Panc1 (cell line): ENCODE measurements around the gene PSMA6.

Experiments
- POLR2AphosphoS5 ChIP-seq: IDR thresholded peaks from 2 replicates; pipeline ENCODE4 v1.6.1; 2012; ENCODE audit warnings: mild to moderate bottlenecking, low read depth, low read length, moderate library complexity
- TCF7L2 ChIP-seq: IDR thresholded peaks from 2 replicates; pipeline ENCODE4 v1.6.1; 2011; ENCODE audit warnings: mild to moderate bottlenecking, low read depth, low read length, inconsistent platforms
- TF ChIP-seq, protein P1 (sequence below): fragments of 450-650 bp; IDR thresholded peaks from 2 replicates; pipeline ENCODE4 v1.5.1; 2017; ENCODE audit warnings: mild to moderate bottlenecking

DNA sequence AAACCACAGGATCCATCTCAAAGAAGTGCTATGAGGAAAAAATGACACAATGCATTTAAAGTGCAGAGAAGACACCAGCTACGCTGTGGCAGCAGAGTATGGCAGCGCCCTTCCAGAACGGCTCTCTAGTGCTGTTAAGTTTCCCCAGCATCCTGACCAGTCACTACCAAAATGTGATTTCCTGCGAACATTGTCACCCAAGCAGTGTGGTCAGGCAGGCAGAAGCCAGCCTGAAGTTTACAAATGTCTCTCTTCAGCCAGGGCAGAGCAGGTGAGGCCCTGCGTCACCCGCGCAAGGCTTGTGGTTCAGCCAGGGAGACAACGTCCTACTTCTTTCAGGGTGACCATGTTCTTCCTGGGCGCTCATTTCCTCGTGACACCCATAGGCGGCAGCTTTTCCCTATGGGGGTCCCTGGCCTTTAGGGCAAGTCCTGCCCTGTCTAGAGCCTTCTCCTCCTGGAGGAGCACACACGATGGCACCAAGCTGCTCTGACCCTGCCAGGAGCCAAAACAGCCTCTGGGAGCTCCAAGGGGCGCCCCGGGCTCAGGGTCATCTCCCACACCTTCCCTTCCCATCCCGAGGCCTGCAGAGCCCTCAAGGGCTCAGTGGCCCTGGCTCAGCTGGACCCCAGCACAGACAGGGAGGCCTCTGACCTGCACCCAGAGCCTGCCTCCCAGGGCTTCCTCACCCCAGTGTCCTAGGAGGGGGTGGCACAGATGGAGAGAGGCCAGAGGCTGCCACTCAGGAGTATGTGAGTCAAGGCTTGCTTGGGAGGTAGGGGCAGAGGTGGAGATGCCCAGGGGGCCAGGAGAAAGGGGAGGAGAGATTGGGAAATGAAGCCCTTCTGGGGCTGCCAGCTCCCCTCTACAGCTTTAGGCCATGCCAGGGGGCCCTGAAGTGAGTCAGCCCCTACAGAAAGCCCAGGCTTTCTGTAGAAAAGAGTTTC, 41.9 kb downstream of the PSMA6 start:
- TF ChIP-seq, protein P1, sequence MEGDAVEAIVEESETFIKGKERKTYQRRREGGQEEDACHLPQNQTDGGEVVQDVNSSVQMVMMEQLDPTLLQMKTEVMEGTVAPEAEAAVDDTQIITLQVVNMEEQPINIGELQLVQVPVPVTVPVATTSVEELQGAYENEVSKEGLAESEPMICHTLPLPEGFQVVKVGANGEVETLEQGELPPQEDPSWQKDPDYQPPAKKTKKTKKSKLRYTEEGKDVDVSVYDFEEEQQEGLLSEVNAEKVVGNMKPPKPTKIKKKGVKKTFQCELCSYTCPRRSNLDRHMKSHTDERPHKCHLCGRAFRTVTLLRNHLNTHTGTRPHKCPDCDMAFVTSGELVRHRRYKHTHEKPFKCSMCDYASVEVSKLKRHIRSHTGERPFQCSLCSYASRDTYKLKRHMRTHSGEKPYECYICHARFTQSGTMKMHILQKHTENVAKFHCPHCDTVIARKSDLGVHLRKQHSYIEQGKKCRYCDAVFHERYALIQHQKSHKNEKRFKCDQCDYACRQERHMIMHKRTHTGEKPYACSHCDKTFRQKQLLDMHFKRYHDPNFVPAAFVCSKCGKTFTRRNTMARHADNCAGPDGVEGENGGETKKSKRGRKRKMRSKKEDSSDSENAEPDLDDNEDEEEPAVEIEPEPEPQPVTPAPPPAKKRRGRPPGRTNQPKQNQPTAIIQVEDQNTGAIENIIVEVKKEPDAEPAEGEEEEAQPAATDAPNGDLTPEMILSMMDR = no peak; the same call in 1 of the 2 replicates
- TF ChIP-seq POLR2AphosphoS5 (no peak), TCF7L2 (no peak)
